GM19193 (cell line): Measurements from ENCODE around the gene PSMD6.

ENCODE experiments used
- POLR2A ChIP-seq: IDR thresholded peaks from 4 replicates; pipeline ENCODE4 v1.6.1; 2011; ENCODE audit not compliant: insufficient read depth, insufficient read length; ENCODE audit errors: extremely low read depth

The PSMD6 gene

DNA sequence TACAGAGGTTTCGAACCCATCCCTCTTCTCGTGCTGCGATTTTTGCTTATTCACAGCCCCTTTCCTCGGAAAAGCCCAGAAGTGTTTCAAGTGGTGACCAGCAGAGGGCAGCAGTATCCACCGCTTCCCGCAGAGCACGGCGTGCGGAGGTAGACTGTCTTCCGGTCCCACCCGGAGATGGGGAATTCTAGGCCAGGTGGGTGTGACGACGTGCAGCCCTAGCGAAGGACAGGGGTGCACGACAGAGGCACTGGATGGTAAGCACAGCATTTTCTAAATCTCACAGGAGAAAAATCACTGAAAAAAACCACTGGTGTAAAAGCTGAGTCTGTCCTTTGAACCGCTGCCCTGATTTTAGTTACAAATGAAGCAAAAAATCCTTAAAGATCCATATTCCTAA lies 7.4 kb upstream of the PSMD6 start:
- no peak for TF ChIP-seq POLR2A

DNA sequence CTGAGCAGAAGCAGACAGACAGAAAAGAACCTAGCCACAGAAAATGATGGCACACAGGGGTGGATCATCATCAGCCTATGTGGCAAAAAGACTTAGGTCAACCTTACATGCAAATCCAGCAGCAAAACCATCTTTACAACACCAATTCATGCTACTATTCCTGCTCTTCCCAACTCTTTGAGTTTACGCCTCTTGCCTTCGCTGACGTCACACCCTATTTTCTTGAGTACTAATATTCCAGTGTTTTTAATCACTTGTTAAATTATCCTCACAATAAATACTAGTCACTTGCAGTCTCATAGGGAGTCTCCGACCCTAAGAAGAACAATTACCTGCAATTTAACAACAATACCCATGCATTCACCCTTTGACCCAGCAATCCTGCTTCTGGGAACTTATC lies 6.0 kb upstream of the PSMD6 start:
- TF ChIP-seq POLR2A: no peak

- no peak for TF ChIP-seq POLR2A
Observed at GRCh38 chr3:64028754-64029153, 5.5 kb upstream of the PSMD6 start.

DNA sequence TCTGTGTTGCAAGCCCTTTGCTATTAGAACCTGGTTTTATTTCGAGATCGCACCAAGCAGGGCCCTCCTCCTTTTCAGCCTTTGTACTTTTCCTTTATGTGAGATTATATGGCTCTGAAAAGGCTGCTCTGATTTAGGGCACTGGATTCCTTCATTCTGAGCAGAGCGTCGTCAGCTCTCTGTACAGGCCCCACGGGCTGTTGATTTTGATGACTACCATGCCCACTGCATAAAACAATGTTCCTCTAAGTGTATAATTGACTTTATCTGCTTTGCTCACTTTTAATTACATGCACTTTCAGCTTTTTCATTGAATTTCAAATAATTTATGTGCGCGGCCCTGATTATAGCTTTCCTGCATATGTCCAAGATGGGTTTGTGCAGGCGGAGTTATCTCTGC lies 4.4 kb upstream of the PSMD6 start:
- TF ChIP-seq POLR2A: no peak

- no peak for TF ChIP-seq POLR2A
Observed at GRCh38 chr3:64026346-64026745, 3.1 kb upstream of the PSMD6 start.

- TF ChIP-seq POLR2A: no peak
Observed at GRCh38 chr3:64023861-64024223, 548 bp upstream of the PSMD6 start.

- TF ChIP-seq POLR2A: no peak
Observed at GRCh38 chr3:64022451-64023186, 675 bp downstream of the PSMD6 start.

DNA sequence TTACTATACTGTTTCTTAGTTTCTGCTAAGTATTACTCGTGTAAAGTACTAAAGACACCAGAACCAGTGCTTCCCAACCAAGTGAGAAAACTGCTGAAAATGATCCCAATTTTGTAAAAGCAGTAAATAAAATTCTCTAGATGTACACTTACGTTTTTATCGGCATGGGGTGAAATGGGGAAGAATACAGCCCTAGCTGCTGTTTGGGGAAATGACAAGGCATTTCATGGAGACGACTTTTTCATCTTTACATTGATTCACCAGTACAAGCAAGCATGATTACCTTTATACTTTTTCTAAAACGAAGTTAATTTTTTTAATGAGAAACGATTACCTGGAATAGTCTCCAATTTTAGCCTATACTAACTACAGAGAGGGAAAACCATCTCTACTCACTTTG lies 1.4 kb downstream of the PSMD6 start:
- no peak for TF ChIP-seq POLR2A

DNA sequence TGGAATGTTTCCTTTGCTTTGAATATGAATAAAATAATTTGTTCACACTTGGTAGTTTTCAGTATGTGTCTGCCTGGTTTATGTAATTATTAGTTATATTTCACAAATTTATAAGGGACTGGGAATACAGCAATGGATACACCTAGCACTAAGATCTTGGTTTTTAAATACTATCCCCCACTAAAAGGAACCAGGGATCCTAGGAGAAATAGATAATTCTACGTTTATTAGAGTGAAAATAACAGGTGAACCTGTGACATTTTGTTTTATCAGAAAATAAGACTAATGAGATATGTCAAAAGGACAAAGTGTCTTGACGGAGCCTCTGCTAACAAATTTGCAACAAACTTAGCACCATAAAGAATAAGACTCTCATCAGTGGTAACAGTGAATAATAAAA lies 3.4 kb downstream of the PSMD6 start:
- no peak for TF ChIP-seq POLR2A

DNA sequence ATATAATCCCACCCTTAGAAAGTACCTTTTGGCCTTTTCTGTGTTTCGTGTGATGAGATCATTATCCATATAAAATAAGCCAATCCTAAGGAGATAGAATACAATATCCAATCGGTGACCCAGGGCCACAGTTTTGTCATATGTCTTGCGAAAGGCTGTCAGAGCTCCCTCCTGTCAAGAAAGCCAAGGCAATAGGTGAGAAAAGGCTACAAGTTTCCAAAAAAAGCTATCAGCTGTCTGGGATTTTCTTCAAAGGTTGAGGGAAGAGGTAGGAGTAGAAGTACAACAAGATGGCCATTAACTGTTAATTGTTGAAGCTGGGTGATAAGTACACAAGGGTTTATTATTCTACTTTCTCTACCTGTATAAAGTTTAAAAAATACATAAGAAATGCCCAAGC lies 4.0 kb downstream of the PSMD6 start:
- no peak for TF ChIP-seq POLR2A

GRCh38 chr3:64016941-64017620 lies 6.2 kb downstream of the PSMD6 start:
- TF ChIP-seq POLR2A: no peak

DNA sequence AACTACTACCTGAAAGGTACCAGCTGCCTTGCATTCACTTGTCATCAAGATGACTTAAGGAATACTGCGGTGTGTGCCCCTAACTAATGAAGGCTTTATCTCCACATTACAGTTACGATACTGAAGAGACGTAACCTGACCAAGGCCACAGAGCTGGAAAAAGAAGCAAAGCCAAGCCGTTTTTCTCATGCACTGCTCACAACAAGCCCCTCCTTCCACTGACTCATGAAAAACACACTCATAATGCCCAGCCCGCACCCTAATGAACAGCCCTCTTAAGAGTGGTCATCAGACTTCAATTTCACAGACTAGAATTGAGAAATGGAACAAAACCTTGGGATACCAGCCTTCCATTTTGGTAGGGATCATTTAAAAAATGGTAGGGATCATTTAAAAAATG lies 11.6 kb downstream of the PSMD6 start:
- TF ChIP-seq POLR2A: no peak

- TF ChIP-seq POLR2A: no peak
Observed at GRCh38 chr3:64010199-64010598, 13.1 kb downstream of the PSMD6 start.

DNA sequence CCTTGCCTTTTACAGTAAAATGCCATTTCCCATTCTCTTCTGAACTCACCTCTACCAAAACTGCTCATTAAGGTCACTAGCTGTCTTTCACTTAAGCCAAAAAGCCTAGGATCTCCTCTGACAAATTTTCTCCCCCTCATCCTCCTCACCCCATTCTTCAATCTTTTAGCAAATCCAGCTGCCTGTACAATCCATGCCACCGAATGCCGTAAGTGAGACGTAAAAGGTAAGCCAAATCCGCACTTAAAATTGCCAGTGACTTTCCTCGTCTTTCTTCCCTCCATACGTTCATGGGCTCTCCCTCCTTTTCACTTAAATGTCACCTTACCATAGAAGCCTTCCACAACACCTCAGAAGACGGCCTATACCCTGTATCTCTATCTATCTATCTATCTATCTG lies 13.8 kb downstream of the PSMD6 start:
- no peak for TF ChIP-seq POLR2A

DNA sequence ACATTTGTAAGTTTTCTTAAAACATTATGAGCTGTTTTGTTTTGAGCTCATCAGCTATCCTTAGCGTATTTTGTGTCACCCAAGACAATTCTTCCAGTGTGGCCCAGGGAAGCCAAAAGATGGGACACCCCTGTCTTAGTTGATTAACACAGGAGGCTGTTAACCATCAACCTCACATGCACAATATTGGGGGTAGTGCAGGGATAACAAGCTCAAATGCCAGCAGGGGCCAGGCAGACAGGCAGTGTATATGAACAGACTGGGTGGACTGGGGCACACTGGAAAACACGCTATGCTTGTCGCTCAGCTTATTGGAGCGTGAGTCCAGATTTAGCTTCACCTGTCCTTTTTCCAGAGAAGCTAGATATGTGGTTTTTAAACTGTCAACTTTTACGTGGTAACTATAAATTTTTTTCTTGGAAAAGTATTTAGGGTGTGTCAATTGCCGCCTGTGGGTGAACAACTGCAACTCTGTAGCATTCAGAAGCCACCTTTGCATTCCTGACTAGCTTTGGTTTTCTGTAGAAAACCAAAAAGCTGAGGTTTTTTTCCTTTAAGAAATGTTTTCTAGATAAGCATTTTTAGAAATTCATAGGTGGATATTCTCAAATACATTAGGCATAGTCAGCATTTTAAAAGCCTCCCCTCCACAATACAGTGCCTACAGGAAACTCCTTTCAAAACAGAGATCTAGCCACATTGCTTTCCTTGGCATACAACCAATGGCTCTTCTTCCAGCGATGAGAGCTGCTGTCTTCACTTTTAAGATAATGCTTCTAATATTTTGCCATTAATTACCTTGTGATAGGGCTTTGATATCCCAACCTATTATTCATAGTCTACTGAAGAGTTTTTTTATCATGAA lies 14.6 kb downstream of the PSMD6 start:
- no peak for TF ChIP-seq POLR2A

DNA sequence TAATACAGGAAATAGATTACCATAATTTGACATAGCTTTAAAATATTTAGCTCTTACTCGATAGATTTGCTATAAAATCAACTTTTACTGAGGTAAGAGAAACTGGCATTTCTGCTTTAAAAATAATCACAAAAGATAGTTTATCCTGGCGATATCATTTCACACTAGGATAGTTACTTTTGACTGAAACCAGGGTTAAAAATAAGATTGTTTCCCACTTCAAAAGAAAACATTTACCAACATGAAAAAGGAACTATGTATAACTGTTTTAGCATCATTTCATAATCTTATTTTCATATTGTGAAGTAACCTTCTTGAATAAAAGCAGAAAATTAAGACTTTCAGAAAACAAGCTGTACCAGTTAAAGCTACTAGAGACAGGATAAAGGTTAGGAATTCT lies 15.3 kb downstream of the PSMD6 start:
- no peak for TF ChIP-seq POLR2A
